CD14-positive monocyte (primary cell): ENCODE data around the gene KCNJ5. TPM values are rescaled to one million over a fixed set of nuclear protein-coding genes. Genes with fewer than 3 reads are reported as not detected.

Experiments used
- DNase-seq, 3 donors: peaks; one replicate each; pipeline ENCODE4 v3.0.0-alpha.2; 2011 to 2022
- H2AFZ ChIP-seq: 2 replicates; pipeline ENCODE4 v1.6.0; 2012; ENCODE audit warnings: mild to moderate bottlenecking, low read depth, low read length, inconsistent platforms; ENCODE audit not compliant: insufficient read depth, poor library complexity, severe bottlenecking
- H3K27ac ChIP-seq, 2 donors: 1 replicate in 1 of 2; 2 replicates in 1 of 2; pipeline ENCODE4 v1.5.1; 2012 to 2013; ENCODE audit warnings: low read length in 2 of 2, control low read depth in 1 of 2, inconsistent platforms in 1 of 2, low read depth in 1 of 2, mild to moderate bottlenecking in 1 of 2
- H3K27me3 ChIP-seq, 2 donors: one replicate each; pipeline versions ENCODE4 v1.6.0 to v1.6.1; 2011 to 2013; ENCODE audit warnings: low read length in 2 of 2; ENCODE audit not compliant: control insufficient read depth in 2 of 2, insufficient read depth in 2 of 2
- H3K36me3 ChIP-seq, 2 donors: replicated peaks in 1 of 2; 1 replicate in 1 of 2; 2 replicates in 1 of 2; pipeline versions ENCODE4 v1.5.1 to v1.6.1; 2012 to 2013; ENCODE audit warnings: low read length in 2 of 2, control low read depth in 1 of 2, inconsistent platforms in 1 of 2, mild to moderate bottlenecking in 1 of 2; ENCODE audit not compliant: insufficient read depth in 2 of 2, control insufficient read depth in 1 of 2
- H3K4me1 ChIP-seq, 2 donors: 1 replicate in 1 of 2; 2 replicates in 1 of 2; pipeline versions ENCODE4 v1.5.1 to v1.6.1; 2012 to 2013; ENCODE audit warnings: low read length in 2 of 2, control low read depth in 1 of 2, inconsistent platforms in 1 of 2, mild to moderate bottlenecking in 1 of 2, moderate library complexity in 1 of 2; ENCODE audit not compliant: insufficient read depth in 2 of 2, control insufficient read depth in 1 of 2
- H3K4me2 ChIP-seq: replicated peaks from 2 replicates; pipeline ENCODE3; 2012; ENCODE audit warnings: low read length, moderate library complexity, mild to moderate bottlenecking; ENCODE audit not compliant: poor library complexity, severe bottlenecking; ENCODE audit errors: extremely low read depth
- H3K4me3 ChIP-seq, 3 experiments: fragments of 200-600 bp in 1 of 3; sonication (generic) in 1 of 3; replicated peaks in 1 of 3; 1 replicate in 2 of 3; 2 replicates in 1 of 3; pipeline ENCODE4 v1.5.1; 2011 to 2013; ENCODE audit warnings: low read length in 3 of 3, mild to moderate bottlenecking in 3 of 3, control low read depth in 2 of 3, low read depth in 2 of 3, inconsistent platforms in 1 of 3, moderate library complexity in 1 of 3
- H3K79me2 ChIP-seq: 2 replicates; pipeline ENCODE4 v1.6.0; 2012; ENCODE audit warnings: mild to moderate bottlenecking, control low read depth, inconsistent platforms, low read length, moderate library complexity; ENCODE audit not compliant: insufficient read depth
- H3K9ac ChIP-seq: 2 replicates; pipeline ENCODE4 v1.6.0; 2017; ENCODE audit warnings: low read length, mild to moderate bottlenecking; ENCODE audit not compliant: insufficient read depth, poor library complexity, severe bottlenecking
- H3K9me3 ChIP-seq, 2 donors: replicated peaks in 1 of 2; 1 replicate in 1 of 2; 2 replicates in 1 of 2; pipeline versions ENCODE4 v1.5.1 to v1.6.1; 2012 to 2013; ENCODE audit warnings: low read length in 2 of 2, control low read depth in 1 of 2; ENCODE audit not compliant: control insufficient read depth in 1 of 2, insufficient read depth in 1 of 2
- H4K20me1 ChIP-seq: 2 replicates; pipeline ENCODE4 v1.6.0; 2012; ENCODE audit warnings: mild to moderate bottlenecking, low read length, control low read depth, moderate library complexity; ENCODE audit not compliant: insufficient read depth
- H3K27ac Mint-ChIP-seq, 7 donors: one replicate each; pipeline ENCODE4 v1.8.0; 2020; ENCODE audit warnings: mild to moderate bottlenecking in 7 of 7, mixed read lengths in 7 of 7, moderate library complexity in 6 of 7, inconsistent platforms in 2 of 7
- H3K27me3 Mint-ChIP-seq, 3 donors: one replicate each; pipeline ENCODE4 v1.8.0; 2021 to 2022; ENCODE audit warnings: low read depth in 3 of 3, mild to moderate bottlenecking in 3 of 3, mixed read lengths in 3 of 3, moderate library complexity in 3 of 3, inconsistent platforms in 1 of 3
- H3K36me3 Mint-ChIP-seq, 2 donors: one replicate each; pipeline ENCODE4 v1.8.0; 2020; ENCODE audit warnings: mixed read lengths in 2 of 2, inconsistent platforms in 1 of 2, mild to moderate bottlenecking in 1 of 2
- H3K4me1 Mint-ChIP-seq: one replicate; pipeline ENCODE4 v1.8.0; 2020; ENCODE audit warnings: mild to moderate bottlenecking, mixed read lengths
- H3K4me3 Mint-ChIP-seq, 2 donors: one replicate each; pipeline ENCODE4 v1.8.0; 2020; ENCODE audit warnings: mild to moderate bottlenecking in 2 of 2, mixed read lengths in 2 of 2, moderate library complexity in 1 of 2
- H3K9me3 Mint-ChIP-seq, 7 donors: one replicate each; pipeline ENCODE4 v1.8.0; 2020 to 2022; ENCODE audit warnings: mixed read lengths in 7 of 7, mild to moderate bottlenecking in 6 of 7, moderate library complexity in 6 of 7, inconsistent platforms in 2 of 7
- CTCF ChIP-seq: fragments of 200-600 bp; IDR thresholded peaks from one replicate; pipeline ENCODE4 v1.8.0; 2022; ENCODE audit warnings: antibody characterized with exemption, mild to moderate bottlenecking
- WGBS: methylation state at CpG from one replicate; pipeline ENCODE4 v1.1.5; 2013; ENCODE audit warnings: missing lambda C conversion rate; ENCODE audit not compliant: insufficient coverage; 5-methylcytosine and 5-hydroxymethylcytosine counted together
- intact Hi-C, 2 donors: fragments of 100-400 bp; cut with micrococcal nuclease; formaldehyde crosslinking; loops; one replicate each; pipeline versions ENCODE4 v1.15.0 to v1.15.1; 2023
- polyA plus RNA-seq, 3 donors: library from polyadenylated mRNA; depleted of rRNA in 1 of 3; unstranded in 2 of 3; stranded (reverse) in 1 of 3; fragments of 300-500 nt in 2 of 3; fragments of >200 nt in 1 of 3; fragmentation: Illumina TruSeq in 2 of 3; gene quantifications; 1 replicate in 2 of 3; 2 replicates in 1 of 3; pipeline ENCODE4 v1.2.3, GENCODE V29; 2012 to 2021

Gene KCNJ5
- polyA plus RNA-seq, 3 donors, result 0.03 TPM; not detected in 2

DNA sequence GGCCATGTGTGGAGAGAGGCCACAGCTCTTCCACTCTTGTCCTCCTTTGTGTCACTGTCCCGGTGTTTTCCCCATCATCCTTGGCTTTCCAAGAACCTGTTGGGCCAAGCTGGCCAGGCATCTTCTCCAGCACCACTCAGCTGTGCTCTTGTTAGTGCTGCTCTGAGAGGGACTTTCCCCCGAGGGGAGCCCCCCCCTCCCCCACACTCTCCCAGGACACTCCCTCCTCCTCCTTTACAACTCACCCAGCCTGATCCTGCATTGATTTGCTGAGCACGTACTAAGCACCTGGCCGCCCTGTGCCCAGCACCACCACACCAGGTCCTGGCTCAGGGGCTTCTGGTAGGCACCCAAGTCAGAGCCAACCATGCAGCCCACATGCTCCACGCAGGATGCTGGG, 38.3 kb downstream of the KCNJ5 start:
- no peak overlapping the region for H2AFZ ChIP-seq
- Mint-ChIP-seq H3K4me1 (peaks cover 15% of the 10 kb centered on the region), H3K36me3 (no peaks in the 10 kb centered on the region), H3K9me3 (peaks cover 0 to 3% (median 0%) of the 10 kb centered on the region in 7 donors), H3K27me3 (peaks cover 2 to 4% (median 3%) of the 10 kb centered on the region in 3 donors), H3K4me3 (no peak overlapping the region), H3K27ac (no peak overlapping the region)
- H3K4me3 ChIP-seq, result no peak overlapping the region
- H3K27me3 ChIP-seq, result no peaks in the 10 kb centered on the region
- intact Hi-C loops, result no loop called here
- peaks cover 6 to 13% of the 10 kb centered on the region in 2 donors for H3K4me1 ChIP-seq
- 94% methylated on average over 4 of the region's 5 CpGs for WGBS
- no peak overlapping the region for H3K4me2 ChIP-seq
- peaks cover 0 to 2% of the 10 kb centered on the region in 2 donors for H3K9me3 ChIP-seq
- no peak overlapping the region for H3K27ac ChIP-seq
- no peaks in the 10 kb centered on the region for H4K20me1 ChIP-seq
- no peaks in the 10 kb centered on the region for H3K36me3 ChIP-seq
- no peak for TF ChIP-seq CTCF
- no peaks in the 10 kb centered on the region for H3K79me2 ChIP-seq
- H3K9ac ChIP-seq, result no peak overlapping the region
- DNase-seq, result no peak

DNA sequence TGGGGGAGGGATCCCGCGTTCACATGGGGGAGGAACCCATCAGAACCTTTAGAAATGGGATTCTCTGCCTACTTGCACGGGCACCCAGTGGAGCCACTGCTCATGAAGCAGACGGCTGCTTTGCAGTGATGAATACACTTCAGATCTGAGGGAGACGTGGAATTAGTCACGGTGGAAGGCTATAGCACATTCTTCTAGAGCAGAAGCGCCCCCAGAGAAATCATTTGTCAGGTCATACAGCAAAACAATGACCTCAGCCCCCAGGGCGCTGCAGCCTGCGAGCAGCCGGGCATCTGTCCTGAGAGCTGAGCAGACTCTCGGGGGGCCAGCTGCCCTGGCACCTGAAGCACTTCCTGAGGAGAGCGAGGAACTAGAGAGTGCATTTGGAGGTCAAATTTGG, 38.8 kb downstream of the KCNJ5 start:
- 95% methylated on average over 5 of the region's 12 CpGs for WGBS
- no peaks in the 10 kb centered on the region for H3K36me3 Mint-ChIP-seq
- H3K4me3 ChIP-seq, result no peak overlapping the region
- peaks cover 15% of the 10 kb centered on the region for H3K4me1 Mint-ChIP-seq
- no peak overlapping the region for H2AFZ ChIP-seq
- H3K79me2 ChIP-seq, result no peaks in the 10 kb centered on the region
- no peak overlapping the region for H3K27ac ChIP-seq
- DNase-seq, result no peak
- H3K27ac Mint-ChIP-seq, result peak overlapping the region in 1 of 7 donors; percentile 23
- no peak overlapping the region for H3K4me2 ChIP-seq
- peaks cover 6 to 13% of the 10 kb centered on the region in 2 donors for H3K4me1 ChIP-seq
- intact Hi-C loops, result no loop called here
- H3K4me3 Mint-ChIP-seq, result no peak overlapping the region
- H4K20me1 ChIP-seq, result no peaks in the 10 kb centered on the region
- H3K9me3 Mint-ChIP-seq, result peaks cover 0 to 3% (median 0%) of the 10 kb centered on the region in 7 donors
- peaks cover 0 to 2% of the 10 kb centered on the region in 2 donors for H3K9me3 ChIP-seq
- H3K36me3 ChIP-seq, result no peaks in the 10 kb centered on the region
- H3K9ac ChIP-seq, result no peak overlapping the region
- TF ChIP-seq CTCF, result no peak
- peaks cover 2 to 4% (median 3%) of the 10 kb centered on the region in 3 donors for H3K27me3 Mint-ChIP-seq
- no peaks in the 10 kb centered on the region for H3K27me3 ChIP-seq
